GM19395 (cell line): Measurements from ENCODE around the gene SIDT1.
A peak's percentile ranks its signal among the peaks of the same experiment; 100 is the strongest.

ENCODE experiments used
- ATAC-seq: cut with Tn5 transposase; IDR thresholded peaks from one replicate; pipeline ENCODE4 v1.9.1; 2021; ENCODE audit warnings: mild to moderate bottlenecking, moderate library complexity; ENCODE audit not compliant: unreplicated experiment

The SIDT1 gene

DNA sequence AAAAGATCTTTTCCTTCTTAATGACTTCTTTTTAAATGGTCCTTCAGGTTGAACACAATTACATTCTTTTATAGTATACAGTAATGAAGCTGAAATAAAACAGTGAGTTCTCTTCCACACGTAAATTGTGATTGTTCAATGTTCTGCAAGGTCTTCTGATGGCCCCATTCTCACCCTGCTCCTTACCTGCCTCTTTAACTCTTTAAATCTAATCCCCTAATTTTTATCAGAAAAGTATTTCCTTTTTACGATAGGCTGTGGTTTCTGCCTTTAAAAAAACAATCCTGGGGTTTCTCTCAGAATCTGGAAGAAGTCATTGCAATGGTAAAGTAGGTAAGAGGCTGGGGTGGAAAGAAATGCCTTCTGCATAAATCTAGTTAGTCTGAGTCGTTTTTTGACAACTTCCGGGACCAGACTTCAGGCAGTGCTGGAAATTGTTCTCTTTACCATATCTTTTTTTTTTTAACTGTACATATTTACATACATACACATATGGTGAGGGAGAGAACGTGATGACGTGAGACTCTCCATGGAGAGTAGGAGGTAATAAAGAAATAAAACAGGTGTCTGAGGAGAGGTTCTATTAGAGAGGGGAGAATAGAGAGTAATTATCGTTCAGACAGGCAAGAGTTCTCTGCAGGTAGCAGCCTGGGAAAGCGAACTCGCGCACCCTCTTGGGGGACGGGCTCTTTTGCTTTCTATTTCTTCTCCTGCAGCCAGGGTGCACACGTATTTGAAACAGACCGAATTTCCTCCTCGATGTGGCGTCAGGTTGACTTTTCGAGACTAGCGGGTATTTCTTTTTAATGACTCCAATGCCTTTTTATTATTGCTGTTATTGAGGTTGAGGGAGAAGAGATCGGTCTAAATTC is at the start of gene SIDT1:
TSS of gene SIDT1 (plus strand) at position 730 of the 872 bp plus-strand sequence. CDS start 467 bp downstream, outside the sequence.
- ATAC-seq = peak; percentile 76

DNA sequence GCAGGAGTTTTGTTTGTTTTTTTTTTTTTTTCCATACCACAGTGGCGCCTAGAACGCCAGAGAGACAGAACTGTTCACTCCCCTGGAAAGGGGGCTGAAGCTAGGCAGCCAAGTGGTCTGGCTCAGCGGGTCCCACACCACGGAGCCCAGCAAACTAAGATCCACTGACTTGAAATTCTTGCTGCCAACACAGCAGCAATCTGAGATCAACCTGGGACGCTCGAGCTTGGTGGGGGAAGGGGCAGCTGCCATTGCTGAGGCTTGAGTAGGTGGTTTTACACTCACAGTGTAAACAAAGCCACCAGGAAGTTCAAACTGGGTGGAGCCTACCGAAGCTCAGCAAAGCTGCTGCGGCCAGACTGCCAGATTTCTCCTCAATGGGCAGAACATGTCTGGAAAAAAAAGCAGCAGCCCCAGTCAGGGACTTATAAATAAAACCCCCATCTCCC is 47.2 kb upstream of the SIDT1 start:
- no peak for ATAC-seq

DNA sequence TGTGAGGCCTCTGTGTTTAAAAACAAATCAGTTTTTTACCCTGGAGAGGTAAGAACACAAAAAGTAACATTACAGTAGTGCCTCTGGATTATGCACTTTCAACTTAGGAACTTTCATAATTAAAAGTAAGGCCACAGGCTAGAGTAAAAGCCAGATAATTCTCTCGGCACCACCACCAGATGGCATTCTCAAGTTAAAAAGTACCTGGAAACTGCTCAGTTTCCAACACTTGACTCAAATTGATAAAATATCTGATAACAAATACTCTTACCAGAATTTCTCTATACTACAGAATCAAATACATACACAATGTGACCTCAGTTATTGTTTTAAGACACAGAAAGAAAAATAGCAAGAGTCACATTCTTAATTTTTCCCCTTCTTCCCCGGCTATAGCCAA is 37.3 kb upstream of the SIDT1 start:
- no peak for ATAC-seq

DNA sequence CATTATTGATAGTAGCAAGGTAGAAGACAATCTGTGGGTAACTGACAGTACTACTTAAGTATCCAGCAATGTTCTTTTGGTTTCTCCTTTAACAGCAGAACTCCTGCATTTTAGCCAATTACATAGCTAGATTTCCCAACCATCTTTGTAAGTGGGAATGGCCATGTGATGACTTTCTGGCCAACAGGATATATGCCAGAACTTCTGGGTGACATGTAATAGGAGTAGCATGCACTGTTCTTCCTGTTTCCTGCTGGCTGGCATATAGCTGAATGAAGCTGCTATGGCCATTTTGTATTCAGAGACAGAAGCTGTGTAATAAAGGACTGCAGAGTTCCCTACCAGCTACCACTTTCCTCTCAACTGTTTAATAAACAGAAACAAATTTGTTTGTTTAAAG is 35.4 kb upstream of the SIDT1 start:
- ATAC-seq = no peak

DNA sequence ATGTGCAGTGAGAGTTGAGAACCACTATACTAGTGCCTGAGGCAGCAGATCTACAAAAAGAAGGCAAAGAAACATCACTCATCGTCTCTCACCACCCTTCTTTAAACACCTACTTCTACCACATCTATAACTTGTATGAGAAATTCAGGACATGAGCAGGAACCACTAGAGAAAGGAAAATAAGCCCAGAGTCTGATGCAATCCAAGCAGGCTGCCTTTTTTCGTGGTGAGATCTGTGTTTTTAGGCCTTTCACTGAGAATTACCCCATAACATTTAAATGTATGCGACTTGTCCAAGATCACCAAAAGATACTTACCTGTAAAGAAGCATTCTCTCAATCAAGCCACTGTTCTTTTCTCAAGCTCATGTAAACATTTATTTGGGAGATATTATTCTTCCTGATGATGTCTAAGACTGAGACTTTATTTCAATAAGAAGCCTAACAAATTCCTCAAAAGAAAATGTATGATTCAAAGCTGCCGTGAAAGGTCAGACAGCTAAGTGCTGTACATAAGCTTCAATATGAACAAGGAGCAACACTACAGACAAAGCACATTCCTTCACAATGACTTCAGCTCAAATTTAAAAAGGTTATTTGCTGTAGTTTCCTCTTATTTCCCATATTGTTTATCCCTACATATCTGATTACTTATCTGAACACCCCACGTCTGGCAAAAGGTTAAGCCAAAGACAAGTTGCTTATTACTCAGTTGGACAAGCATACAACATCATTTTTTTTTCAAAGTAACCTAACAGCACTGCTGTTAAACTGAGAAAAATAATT is 33.9 kb upstream of the SIDT1 start:
- no peak for ATAC-seq

DNA sequence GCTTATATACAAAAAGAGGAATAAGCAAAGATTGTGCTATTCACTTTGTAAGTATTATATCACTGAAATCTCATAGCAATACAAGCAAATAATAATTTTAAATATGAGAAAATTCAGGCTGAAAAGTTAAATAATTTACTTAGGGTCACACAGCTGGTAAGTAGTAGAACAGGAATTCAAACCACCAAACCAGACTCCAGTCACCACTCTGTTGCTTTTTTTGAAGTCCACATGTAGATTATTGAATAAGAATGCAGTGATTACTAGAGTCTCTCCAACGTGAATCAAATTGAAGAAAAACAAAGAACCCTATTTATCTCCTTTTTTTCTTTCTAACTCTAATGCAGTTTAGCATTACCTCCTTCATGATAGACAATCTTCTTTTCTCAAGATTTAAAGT is 33.3 kb upstream of the SIDT1 start:
- ATAC-seq = no peak

DNA sequence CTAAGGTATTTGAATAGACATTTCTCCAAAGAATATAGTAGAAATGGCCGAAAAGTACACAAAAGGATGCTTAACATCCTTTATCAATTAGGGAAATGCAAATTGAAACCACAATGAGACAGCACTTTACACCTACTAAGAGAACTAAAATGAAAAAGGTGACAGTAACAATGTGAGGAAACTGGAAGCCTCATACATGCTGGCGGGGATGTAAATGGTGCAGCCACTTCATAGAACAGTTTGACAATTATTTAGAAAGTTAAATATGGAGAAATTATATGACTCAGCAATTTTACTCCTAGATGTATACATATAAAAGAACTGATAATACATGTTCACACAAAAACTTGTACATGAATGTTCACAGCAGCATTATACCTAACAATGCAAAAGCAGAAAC is 30.8 kb upstream of the SIDT1 start:
- no peak for ATAC-seq

DNA sequence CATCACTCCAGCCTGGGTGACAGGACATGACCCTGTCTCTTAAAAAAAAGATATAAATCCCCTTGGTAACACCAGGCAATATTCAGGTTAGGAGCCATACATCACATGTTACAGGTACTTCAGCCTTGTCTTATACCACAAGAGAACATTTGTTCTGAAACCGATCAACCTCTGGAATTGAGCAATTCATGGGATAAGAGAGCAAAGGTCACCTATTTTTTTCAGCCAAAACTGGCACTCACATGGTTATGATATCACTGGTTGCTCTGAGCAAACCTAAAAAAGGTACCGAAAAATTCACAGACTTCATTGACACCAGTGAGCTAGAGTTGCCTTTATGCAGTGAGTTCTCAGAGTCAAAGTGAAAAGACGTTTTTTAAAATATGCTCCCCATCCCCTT is 26.5 kb upstream of the SIDT1 start:
- no peak for ATAC-seq

DNA sequence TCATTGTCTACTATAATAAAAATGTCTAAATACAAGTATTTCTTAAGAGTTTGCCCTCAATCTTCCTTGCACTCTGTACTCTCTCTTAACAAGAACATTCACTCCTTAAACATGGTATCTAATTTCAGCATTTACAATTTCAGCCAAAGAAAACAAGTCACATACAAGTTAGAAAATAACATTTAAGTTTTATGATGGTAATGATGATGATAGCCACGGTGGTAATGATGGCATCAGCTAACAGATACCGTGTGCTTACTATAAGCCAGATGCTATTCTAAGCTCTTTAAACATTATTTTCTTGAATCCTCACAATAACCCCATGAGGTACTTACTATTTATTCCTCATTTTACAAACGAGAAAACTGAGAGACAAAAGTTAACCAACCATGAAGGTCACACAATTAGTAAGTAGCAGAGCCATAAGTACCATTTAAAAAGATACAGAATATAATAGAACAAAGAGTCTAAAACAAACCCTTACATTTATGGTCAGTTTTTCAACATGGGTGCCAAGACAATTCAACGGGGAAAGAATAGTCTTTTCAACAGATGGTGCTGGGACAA is 24.8 kb upstream of the SIDT1 start:
- ATAC-seq = no peak

DNA sequence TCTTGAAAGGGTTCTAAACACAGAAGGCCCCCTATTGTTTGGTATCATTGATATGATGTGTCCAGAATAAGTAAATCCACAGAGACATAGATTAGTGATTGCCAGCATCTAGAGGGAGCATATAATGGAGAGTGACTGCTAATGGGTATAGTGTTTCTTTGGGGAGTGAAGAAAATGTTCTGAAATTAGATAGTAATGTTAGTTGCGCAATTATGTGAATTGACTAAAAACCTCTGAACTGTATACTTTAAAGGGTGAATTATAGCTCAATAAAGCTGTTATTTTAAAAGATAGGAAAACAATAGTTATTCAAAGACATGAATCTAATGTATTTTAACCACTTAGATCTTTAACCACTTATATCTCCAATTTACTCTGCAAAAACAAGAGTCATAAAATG is 23.4 kb upstream of the SIDT1 start:
- ATAC-seq = no peak

DNA sequence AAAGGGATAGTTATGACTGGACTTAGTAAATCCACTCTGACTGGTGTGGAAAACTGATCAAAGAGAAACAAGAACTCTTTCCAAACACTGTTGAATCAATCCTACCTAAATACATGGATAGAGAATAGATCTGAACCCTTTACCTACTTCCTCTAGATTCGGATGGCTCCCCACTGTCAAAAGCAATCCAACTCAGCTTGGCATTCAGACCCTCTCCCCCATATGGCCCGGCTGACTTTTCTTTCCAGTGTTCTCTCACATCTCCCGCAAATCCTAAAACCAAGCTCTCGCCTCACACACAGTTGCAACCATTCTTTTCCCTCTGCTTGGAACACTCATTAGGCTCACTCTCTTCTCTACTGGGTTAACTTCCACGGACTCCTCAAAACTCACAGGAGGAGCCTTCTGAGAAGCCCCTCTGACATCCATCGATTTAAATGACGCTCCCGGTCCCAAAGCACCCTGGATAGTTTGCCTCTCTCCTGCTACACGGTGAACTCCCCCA is 18.0 kb upstream of the SIDT1 start:
- peak; percentile 4 for ATAC-seq

DNA sequence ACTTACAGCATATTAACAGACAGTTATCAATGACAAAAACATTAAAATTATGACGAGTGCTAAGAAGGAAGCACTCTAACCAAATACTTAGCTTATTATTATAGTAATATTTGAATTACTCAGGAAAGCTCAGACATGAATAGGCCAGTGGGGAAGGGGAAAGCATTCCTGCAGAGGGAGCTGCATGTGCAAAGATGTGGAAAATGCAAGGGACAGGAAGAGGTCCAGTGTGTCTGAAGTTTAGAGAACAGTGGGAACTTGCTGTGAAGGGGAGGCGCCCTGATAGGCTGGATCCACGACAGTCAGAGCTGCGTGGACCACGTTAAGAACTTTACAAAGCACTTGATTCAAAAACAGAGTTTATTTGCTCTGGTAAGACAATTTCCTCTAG is 16.2 kb upstream of the SIDT1 start:
- no peak for ATAC-seq

DNA sequence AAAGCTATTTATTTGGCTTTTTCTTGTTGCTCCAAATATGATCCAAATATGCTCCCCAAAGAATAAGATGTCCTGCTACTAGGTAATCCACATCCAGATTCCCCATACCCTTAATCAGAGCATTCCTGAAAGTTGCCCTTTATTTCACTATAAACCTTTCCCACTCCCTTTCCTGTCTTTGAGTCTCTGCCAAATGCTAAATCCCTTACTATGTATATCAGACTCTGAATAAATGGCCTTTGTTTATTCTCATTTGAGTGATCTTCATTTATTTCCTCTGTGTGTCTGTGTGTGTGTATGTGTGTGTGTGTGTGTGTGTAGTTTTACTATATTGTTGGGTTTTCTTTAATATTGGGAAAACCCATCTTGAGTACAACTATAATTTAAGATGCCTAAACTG is 10.4 kb upstream of the SIDT1 start:
- ATAC-seq = no peak

DNA sequence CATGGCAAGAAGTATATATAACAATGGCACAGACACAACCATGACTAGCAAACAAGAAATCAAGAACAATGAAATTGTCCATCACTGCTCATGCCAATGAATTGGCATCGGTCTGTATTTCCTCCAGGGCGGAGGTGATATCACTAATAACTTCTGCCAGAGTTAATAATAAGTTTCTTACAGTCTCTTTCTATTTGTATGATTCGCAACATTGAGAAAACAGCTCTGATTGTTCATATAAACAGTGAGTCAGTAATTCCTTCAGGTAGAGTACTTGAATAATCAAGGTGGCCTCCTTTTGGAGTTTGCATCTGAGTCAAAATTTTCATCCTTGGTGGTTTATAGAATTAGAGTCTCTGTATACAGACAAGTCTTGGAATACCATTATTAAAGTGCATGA is 9.1 kb upstream of the SIDT1 start:
- no peak for ATAC-seq

DNA sequence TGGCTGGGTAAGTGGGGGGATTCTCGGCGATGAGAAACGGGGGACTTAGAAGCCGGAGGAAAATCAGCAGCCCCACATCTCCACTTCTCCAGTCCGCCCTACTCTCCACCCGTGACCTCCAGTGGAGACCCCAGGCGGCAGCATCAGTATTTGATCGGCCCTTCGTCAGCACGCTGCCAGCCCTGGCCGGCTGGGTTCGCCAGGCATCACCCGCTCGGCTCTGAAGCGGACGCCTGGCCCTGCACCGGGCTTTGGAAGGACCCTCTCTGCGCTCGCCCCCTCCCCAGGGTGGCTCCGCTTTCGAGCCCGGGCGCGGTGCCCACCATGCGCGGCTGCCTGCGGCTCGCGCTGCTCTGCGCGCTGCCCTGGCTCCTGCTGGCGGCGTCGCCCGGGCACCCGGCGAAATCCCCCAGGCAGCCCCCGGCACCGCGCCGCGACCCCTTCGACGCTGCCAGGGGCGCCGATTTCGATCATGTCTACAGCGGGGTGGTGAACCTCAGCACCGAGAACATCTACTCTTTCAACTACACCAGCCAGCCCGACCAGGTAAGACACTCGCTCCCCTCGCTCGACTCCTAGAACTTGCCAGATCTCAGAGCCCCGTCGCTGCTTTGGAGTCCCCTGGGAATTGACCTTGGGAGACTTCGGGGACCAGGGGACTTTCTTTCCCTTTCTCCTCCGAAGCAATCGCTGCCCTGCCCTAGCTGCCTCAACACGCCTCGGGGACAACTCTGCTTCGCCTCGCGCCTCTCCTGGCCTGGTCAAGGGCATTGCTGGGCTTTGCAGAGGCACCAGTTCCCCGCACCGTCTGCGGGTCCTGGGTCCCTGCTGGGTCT is 561 bp downstream of the SIDT1 start:
- peak; percentile 39 for ATAC-seq

DNA sequence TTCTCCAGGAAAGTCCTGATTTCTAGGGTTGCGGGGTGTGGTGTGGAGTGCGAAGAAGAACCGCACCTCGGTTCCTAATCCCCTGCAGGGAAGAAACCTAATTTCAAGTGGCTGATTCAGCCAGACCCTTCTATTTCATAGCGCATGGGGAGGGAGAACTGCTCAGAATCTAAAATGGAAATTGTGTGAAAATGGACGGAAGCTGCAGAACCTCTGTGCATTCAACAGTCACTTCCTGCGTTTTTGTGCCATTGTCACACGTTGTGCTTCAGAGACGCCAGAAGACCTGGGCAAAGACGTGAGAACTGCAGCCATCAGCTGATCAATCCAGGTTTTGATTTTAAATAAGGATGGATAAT is 1.2 kb downstream of the SIDT1 start:
- ATAC-seq = peak; percentile 34

DNA sequence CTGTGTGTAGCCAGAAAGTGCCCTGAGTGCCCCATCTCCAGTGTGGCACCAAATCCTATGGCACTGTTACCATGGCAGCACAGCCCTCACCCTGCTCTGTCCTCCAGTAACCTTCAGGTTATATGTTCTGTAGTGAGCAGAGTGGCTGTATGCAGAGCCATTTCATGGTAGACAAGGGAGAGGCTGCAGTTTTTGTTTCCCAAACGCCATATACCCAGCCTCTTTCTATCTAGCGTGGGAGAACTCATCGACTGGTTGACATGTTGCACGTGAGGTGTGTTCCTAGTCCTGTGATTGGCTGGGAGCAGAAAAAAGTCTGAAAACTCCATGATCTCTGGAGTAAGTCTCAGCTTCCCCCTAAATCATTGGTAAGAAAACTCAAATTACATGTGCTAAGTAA is 2.0 kb downstream of the SIDT1 start:
- ATAC-seq = no peak

DNA sequence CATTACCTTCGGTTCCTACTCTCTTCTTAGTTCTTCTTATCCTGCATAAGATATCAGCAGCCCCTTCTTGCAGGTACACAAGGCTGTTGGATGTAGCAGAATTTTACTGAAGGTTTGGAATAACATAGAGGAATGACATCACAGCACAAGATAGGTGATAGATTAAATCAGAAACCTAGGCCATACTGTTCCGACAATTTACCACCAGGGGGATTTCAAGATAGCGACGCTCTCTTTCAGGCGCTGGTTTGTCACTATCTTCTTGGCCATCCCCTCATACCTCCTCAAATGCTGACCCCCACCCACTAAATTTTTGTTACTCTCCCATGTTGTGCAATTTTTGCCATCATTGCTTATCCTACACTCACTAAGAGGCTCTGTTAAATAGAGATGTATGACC is 3.5 kb downstream of the SIDT1 start:
- ATAC-seq = no peak

DNA sequence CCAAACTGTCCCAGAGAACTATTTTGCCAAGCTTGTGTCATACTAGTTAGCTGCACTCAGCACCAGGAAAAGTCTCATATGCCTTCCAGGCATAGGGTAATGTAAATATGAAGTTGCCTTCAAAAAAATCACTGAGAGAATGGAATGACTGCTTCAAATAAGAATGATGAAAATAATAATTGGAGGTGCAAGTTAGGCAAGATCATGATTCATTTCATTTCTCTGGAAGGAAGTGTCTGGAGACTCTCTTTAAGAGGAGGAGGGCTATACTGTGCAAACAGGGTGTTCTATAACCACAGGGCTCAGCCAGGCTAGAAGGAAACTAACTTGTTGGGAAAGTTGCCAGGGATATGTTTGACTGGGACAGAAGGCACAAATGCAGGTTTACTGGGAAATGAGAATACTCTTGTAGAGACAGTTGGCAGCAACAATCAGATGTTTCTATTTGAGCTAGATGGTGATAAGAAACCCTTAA is 4.3 kb downstream of the SIDT1 start:
- ATAC-seq = no peak

DNA sequence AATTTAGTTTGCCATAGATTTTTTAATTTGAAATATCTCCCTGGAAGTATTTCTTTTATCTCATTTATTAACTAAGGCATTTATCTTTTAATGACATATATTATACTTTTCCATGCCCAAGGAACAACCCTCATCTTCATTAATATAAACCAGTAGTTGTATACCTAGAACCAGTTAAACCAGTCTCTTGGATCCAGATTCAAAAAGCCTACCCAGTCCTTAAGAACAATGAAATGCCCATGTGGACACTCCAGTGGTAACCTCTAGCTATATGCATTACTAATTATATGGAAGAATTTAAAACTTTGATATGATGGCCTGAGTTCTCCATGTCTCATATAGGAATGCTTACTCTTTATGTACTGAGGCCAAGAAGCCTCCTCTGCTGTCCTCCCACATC is 4.8 kb downstream of the SIDT1 start:
- ATAC-seq = no peak

DNA sequence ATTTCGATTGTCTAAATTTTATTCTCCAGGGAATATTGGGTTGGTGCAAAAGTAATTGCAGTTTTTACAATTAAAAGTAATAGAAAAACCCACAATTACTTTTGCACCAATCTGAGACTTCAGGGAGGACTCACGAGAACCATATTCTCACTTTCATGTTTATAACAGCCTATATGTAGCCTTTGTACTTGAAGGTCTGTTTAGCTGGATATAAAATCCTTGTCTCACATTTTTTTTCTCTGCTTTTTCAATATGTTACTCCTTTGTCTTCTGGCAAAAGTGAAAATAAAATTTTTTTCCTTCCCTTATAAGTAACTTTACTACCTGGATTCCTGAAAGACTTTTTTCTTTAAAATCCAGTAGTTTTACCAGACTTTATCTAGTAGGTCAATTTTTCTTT is 9.2 kb downstream of the SIDT1 start:
- no peak for ATAC-seq
